Activated CD8-positive, alpha-beta memory T cell treated with anti-CD3 and anti-CD28 coated beads for 4 hours (primary cell): ENCODE measurements around the gene RRH.
"Not testable (repeated sequence)": the region's sequence is repeated elsewhere in the genome, so short reads cannot be mapped to it uniquely, and the experiment has no call there.

Experiments
- DNase-seq, 2 donors: peaks; one replicate each; pipeline ENCODE4 v3.0.0-alpha.2; 2020; ENCODE audit warnings: low read depth in 2 of 2

The RRH gene

DNA sequence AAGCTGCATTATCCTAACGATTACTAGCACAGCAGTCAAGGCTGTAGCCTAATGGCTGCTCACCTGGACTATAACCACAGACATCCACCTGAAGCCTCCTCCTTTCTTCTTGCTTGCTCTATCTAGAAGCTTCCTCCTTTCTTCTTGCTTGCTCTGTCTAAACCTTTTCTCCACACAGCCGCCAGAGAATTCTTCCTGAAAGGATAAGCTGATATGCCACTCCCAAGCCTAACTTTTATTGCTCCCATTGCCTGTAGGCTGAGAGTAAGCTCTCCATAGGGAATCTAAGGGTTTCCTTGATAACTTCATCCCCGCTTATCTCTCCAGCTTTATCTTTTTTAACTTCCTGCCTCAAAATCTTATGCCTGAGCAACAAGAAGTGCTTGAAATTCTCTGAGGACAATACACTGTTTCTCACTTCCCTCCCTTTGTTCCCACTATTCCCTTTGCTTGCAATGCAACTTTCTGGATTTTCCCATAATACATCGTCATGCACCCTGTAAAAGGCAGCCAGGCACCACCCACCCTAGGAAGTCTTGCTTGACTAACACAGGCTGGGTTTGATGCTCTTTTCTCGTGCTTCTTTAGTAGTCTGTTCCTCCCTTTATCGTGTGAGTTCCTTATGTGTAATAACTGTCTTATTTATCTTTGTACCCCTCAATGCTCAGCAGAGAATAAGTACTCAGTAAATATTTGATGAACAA is 18.8 kb downstream of the RRH start:
- DNase-seq = no peak

DNA sequence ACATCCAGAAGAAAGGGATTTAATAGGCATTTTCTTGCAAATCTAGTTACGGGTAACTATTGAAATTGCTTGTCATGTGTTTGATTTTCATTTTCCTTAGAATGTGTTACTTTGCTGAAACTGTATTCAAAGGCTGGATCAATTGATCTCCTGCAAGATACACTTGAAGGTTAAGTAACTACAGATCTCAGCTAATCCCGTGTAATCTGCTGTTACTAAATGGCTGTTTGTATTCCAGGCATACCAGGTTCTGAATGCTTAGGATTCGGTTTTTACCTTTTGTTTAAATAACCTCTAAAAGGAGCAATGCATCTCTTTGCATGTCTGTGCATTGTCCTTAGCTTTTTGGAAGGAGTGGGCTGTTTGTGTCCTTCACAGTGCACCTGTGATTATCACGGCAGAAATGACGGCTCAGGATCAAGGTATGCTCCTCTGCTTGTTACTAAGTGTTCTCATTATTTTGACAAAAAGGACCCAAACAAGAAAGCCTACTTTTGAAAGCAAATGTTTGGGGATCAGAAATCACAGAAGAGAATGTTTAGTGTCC is 20.2 kb downstream of the RRH start, which contains the start of gene LRIT3:
LRIT3 (plus strand) TSS at position 212 of the 547 bp plus-strand sequence; CDS start at position 307, 95 bp downstream.
- DNase-seq = no peak

DNA sequence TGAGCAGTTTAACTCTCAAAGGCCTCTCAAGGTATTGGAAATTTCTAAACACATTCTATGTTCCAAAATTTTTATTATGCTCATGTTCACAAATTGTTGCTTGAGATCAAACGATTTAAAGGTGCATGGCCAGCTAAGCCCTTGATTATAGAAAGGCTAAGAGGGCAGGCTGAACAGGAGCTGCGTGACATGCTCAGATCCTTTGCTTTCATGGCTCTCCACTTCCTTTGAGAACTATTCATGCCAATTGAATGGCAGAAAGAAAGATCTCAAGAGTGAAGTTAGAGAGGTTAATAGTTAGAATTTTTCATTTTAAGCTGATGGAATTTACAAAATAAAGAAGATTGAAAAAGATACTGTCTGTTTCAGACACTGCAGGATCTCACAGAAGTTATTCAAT is 20.7 kb downstream of the RRH start:
- no peak for DNase-seq

DNA sequence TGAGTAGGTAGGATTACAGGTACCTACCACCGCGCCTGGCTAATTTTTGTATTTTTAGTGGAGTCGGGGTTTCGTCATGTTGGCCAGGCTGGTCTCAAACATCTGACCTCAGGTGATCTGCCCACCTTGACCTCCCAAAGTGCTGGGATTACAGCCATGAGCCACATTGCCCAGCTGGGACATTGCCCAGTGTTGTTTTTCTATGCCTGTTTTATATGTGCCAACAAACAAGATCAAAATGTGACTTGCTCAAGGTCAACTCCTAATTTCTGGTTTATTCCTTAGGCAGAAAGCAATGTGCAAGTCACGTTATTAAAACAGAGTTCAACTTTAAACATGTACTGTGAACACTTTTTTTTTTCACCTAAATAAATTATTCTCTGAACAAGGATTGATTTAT is 22.8 kb downstream of the RRH start:
- no peak for DNase-seq

DNA sequence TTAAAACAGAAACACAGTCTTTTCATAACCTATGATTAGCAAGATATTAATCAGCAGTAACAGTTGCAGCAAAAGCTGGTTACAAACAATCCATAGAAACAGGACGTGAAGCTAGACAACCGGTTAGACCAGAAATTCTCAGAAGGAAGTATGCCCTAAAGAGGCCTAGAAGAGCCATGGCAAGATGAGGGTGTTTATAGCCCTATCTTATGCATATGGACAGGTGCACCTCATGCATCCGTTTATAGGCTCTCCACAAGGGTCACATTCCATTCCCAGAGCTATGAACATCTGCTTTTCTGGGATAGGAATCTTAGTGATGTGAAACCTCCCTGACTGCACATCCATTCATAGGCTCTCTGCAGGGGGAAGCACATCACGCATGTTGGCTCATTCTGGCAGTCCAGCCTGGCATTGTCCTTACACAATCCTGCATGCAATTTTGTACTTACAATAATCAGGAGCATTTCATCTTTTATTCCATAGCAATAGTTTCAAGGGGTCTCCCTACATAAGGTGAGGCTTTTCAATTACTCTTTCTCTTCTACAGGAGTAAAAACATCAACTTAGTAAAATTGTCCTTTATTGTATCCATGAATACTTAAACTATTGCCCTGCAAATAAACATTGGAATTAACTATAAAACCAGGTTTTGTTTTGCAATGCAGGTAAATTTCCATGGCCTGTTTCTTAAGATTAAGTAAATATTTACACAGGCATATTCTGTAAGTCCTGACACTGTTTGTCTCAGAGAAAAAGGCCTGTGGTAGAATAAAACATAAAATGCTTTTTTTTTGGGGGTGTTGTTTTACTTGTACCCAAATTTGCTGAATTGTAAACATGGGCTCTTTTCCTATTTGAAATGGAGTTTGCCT is 31.9 kb downstream of the RRH start:
- DNase-seq = not testable (repeated sequence)

DNA sequence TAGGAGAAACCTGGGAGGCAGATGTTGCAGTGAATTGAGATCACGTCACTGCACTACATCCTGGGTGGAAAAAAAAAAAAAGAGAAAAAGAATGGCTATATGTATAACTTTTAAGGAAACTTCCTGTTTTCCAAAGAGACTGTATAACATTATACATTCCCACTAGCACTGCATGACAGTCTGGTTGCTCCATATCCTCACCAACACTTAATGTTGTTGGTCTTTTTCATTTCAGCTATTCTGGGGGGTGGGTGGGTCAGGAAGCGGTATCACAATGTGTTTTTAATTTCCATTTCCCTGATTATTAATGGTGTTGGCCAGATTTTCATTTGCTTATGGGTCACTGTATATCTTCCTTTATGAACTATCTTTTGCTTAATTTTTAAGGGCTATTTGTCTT is 33.5 kb downstream of the RRH start:
- no peak for DNase-seq

DNA sequence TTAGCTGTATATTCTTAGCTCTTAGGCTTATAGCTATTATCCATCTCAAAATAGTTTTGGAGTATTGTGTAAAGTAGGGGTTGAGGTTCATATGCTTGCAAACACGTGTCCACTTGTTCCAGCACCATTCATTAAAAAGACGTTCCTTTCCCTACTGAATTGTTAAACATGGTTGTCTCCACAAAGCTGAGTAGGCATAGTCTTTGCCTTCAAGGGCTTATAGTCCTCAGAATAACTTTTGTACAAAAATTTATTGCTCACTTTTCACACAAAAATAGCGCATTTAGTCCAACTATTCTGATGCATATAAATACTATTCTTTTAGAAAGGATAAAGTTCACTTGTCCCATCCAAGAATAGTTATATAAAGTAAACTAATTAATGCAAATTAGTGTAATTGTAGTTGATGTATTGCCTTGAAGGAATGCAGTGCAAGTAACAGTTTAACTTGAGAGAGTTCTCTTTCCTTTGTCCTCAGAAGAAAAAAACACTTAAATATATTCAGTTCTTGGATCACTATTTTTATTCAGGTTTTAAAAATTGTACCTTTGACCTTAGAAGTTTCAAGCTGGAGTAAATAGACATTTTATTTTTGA is 34.2 kb downstream of the RRH start:
- DNase-seq = no peak

DNA sequence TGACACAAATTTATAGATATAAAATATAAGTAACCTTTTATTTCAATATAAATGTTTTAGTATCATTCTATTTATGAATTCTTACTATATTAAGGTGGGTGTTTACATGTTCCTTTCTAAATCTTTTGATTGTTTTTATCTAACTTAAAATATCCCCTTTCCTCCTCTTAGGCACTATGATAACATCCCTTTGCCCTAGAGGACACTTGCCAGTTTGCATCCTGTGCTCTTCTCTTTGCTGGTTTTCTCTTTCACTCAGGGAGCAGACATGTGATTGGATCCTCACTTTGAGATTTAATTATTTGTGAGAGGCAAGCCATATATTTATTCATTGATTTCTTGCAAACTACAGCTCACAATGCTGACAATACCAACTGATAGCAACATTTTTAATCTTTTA is 36.4 kb downstream of the RRH start:
- no peak for DNase-seq

DNA sequence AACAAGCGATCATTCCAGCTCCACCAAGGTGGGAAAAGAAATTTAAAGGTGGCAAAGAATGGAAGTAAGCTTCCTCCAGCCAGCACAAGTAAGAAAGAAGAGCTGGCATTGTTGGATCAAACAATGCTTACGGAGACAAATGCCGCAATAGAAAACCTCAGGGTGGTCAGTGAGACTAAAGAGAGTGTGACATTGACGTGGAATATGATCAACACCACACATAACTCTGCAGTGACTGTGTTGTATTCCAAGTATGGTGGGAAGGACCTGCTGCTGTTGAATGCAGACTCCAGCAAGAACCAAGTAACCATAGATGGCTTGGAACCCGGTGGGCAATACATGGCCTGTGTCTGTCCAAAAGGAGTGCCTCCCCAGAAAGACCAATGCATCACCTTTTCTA is 42.3 kb downstream of the RRH start:
- no peak for DNase-seq

DNA sequence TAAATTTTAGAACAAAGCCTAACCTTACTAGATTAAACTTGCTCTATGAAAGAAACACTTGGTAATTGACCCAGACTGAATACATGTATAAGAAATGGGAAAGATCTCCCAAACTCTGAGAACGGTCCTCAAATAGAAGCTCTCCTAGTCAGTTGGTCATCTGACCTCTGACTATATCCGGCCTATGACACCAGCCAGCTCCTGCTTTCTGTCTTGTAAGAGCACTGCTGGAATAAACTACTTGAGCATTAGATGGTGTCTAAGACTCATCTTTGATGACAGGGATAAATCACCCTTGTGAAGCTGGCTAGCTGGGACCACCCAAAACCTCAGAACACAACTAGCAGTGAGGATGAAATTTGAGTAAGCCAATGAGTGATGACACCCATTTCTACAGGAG is 44.3 kb downstream of the RRH start:
- DNase-seq = no peak

DNA sequence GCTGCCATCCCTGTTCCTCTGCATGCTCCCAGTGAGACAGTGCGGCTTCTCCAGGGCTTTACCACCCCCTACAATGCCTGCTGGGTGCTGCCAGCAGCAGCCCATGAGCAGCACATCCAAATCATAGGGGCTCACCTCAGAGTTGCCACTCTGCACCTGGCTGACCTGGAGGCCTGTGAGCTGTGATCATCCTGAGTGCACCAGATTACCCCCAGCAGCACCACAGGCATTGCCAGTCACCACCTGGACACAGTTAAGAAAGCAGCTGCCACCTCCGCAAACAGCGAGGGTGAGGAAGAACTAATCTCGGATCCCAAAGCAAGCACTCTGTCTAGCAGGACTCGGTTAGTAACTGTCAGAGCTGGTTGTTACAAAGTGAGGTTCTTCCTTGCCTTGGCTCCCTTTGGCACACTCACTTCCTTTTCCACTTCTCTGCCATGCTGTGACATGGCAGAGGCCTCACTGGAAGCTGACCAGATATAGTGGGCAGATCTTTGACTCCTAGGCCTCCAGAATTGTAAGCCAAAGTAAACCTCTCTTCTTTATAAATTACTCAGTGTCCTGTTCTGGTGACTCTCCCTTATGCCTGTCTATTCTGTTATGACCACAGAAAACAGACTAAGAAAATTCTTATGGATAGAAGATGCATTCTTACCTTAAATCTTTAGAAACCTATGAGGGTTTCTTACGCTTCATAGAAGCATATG is 45.3 kb downstream of the RRH start:
- DNase-seq = no peak

DNA sequence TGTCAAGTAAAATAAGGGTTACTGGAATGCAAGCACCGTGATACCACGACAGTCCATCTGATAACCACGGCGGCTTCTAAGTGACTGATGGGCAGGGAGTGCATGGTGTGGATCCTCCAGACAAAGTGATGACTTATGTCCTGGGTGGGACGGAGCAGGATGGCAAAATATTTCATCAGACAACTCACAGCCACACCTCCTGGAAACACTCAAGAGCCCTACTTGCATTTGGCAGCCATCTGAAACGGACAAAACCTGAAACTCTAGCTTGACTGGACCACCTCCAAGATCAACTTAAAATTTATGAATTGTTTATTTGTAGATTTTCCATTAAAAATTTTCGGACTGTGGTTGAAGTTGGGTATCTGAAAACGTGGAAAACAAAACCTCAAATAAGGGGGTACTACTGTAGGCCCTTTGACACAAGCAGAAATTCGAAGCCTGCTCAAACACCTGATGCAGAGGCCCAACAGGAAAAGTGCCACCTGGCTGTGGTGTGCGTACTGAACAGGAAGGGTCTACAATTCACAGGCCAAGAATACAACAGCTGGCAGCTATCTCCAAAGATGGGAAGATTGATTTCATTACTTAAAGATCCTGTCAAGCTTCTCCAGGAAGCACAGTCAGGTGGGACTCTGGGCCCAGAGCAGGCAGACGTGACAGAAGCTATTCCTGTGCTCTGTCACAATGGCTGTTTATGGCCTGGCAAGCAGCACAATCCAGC is 46.2 kb downstream of the RRH start:
- no peak for DNase-seq

DNA sequence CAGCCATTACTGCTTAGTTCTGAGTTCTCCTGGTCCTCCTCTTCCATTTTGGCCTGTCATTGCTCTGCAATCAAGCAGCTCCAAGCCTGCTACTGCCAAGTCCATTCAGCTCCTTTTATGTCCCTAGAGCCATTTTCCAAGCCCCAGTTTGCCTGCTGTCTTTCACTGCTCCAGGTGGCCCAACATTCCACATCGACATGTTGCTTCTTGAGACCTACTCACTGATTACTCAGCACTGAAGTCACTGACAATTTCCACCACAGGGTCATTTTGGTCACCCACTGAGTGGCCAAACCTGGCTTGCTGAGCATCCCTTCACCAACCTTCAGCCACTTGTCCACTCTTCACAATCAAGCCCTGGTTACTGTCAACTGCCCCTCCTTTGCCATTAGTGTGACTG is 47.3 kb downstream of the RRH start:
- no peak for DNase-seq

DNA sequence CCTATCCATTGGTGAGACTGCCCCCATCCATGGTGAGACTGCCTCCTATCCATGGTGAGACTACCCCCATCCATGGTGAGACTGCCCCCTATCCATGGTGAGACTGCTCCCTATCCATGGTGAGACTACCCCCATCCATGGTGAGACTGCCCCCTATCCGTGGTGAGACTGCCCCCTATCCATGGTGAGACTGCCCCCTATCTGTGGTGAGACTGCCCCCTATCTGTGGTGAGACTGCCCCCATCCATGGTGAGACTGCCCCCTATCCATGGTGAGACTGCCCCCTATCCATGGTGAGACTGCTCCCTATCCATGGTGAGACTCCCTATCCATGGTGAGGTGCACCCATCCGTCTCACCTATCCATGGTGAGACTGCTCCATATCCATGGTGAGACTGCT is 47.8 kb downstream of the RRH start:
- not testable (repeated sequence) for DNase-seq

DNA sequence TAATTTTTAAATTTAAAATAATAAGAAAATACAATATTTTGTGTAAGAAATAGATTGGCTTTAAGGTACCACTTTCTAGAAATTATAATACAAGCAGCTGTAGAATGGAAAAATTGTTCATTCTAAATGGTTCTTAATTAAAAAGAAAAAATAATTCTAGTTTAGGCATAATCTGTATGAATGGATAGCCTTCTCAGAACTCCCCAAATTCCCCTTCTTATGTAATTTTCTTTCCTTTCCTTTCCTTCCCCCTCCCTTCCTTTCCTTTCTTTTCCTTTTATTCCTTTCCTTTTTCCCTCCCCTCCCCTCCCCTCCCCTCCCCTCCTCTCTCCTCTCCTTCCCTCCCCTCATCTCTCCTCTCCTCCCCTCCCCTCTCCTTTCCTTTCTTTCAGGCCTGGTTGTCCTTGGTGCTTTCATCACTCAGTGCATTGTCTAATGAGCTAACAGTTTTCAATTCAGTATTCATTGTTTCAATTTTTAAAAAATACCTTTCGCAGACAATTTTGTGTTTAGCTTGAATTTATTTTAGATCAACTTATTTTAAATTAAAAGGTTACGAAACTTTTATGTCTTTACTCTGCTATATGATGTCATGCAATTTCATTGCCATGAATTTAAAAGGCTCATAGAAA is 49.0 kb downstream of the RRH start:
- no peak for DNase-seq

DNA sequence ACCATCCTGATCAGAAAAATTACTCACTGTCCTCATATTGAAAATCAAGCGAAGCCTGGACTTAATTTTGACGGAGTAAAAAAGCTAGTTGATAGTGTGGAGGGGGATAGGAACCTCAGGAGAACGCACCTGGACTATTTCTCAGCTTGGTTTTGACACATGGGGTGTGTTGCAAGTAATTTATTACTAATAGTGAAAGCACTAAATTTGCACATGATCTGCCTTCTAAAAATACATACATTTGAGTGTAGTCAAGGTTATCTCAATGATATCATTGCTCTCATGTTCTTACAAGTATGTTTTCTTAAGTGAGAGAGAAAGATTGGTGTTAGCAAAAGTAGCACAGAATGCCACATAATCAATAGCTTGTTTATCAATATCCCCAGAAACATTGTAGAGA is 49.6 kb downstream of the RRH start:
- no peak for DNase-seq

DNA sequence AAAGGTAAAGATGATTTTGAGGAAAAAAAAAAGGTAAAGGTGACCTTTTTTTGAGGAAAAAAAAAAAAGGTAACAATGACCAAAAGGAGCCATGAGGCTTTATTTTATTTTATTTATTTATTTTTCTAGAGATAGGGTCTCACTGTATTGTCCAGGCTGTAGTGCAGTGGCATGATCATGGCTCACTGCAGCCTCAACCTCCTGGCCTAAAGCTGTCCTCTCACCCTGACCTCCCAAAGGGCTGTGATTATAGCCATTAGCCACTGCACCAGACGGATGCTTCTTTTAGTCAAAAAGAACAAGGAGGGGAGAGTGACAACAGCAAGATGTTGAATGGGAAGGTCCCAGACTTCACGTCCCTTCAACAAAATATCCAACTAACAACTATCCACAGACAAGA is 50.6 kb downstream of the RRH start:
- no peak for DNase-seq

DNA sequence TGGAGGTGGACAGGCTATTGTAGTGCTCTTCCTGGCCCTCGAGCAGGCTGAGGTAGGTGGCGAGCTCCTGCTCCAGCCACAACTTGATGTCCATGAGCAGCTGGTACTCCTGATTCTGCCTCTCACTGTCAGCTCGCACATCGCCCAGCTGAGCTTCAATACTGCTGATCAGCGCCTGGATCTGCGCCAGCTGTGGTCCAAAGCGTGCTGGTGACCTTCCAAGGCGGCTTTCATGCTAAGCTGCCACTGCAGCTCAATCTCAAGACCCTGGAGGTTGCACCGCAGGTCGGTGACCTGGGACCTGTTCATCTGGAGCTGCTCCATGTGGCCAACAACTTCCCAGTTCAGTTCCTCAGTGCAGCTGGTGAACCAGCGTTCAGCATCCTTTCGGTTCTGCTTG is 51.3 kb downstream of the RRH start:
- no peak for DNase-seq

DNA sequence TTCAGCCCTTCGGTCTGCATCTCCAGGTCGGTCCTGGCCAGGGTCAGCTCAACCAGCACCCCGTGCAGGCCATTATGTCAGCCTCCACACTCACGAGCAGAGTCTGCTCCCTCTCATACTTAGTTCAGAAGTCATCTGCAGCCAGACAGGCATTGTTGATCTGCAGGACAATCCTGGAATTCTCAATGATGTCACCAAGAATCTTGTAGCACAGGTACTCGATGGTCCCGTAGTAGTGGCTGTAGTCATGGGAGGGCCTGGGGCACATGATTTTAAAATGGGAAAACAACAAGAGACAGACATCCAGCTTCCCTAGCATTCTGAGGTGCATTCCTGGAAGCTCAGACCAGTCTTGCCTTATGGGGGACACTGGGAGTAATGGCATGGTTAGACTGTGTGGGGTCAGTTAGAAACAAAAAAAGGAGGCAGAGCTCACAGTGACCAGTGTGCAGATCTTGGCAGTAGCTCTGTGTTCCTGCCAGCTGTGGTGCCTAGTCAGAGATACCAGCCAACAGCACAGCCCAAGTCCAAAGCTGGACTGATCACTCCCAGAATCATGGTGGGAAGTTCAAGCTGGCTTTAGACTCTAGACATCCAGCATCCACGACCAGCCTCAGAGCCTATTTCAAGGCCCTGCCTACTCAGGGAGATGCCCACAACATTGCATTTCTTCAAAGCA is 52.0 kb downstream of the RRH start:
- DNase-seq = no peak

DNA sequence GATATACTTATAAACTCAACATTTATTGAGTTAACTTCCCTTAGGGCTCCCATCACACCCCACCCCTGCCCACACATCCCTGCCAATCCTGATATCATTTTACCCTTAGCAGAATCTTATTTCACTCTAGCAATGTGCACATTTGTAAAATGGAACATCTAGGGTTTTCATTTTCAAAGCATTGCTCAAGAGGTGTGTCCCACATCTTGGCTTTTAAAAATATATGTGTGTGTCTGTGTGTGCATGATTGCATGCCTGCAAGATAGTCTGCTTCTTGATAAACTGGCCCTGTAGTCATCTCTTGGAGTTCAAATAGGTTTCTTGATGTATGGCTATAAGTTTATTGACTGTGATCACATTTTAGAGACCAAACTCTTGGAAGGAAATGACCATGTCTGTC is 58.5 kb downstream of the RRH start:
- no peak for DNase-seq
